Lower leg skin (tissue), 3 donors: ENCODE data around the gene CSRP3.
"Not testable (repeated sequence)": the region's sequence is repeated elsewhere in the genome, so short reads cannot be mapped to it uniquely, and the experiment has no call there.

Source experiments
- POLR2A ChIP-seq, 2 donors: fragments of 450-650 bp; IDR thresholded peaks; one replicate each; pipeline ENCODE4 v1.6.1; 2016 to 2017; ENCODE audit warnings: antibody characterized with exemption in 2 of 2, mild to moderate bottlenecking in 1 of 2, moderate library complexity in 1 of 2
- TF ChIP-seq, protein P1 (sequence below), 3 donors: fragments of 450-650 bp; IDR thresholded peaks; one replicate each; pipeline ENCODE4 v1.5.1; 2016; ENCODE audit warnings: antibody characterized with exemption in 3 of 3, mild to moderate bottlenecking in 3 of 3, moderate library complexity in 2 of 3

DNA sequence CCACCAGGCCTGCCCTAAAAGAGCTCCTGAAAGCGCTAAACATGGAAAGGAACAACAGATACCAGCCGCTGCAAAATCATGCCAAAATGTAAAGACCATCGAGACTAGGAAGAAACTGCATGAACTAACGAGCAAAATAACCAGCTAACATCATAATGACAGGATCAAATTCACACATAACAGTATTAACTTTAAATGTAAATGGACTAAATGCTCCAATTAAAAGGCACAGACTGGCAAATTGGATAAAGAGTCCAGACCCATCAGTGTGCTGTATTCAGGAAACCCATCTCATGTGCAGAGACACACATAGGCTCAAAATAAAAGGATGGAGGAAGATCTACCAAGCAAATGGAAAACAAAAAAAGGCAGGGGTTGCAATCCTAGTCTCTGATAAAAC lies 64.9 kb downstream of the CSRP3 start:
- TF ChIP-seq, protein P1, sequence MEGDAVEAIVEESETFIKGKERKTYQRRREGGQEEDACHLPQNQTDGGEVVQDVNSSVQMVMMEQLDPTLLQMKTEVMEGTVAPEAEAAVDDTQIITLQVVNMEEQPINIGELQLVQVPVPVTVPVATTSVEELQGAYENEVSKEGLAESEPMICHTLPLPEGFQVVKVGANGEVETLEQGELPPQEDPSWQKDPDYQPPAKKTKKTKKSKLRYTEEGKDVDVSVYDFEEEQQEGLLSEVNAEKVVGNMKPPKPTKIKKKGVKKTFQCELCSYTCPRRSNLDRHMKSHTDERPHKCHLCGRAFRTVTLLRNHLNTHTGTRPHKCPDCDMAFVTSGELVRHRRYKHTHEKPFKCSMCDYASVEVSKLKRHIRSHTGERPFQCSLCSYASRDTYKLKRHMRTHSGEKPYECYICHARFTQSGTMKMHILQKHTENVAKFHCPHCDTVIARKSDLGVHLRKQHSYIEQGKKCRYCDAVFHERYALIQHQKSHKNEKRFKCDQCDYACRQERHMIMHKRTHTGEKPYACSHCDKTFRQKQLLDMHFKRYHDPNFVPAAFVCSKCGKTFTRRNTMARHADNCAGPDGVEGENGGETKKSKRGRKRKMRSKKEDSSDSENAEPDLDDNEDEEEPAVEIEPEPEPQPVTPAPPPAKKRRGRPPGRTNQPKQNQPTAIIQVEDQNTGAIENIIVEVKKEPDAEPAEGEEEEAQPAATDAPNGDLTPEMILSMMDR (IDR thresholded peaks at IDR 0.05), result not testable (repeated sequence)
- TF ChIP-seq POLR2A (IDR thresholded peaks at IDR 0.05), result not testable (repeated sequence)
